HL-60/S4 treated with retinoic acid at 250 ng/mL for 4 days and 3 days (cell line): ENCODE results near the gene BBS9.
"Not testable (repeated sequence)": the region's sequence is repeated elsewhere in the genome, so short reads cannot be mapped to it uniquely, and the experiment has no call there.

Experiments
- in situ Hi-C: fragments of 300-500 bp; cut with MboI; formaldehyde crosslinking; loops from 2 replicates; pipeline ENCODE4 v1.7.0; 2022; ENCODE audit warnings: low sequenced_read_pairs

The BBS9 gene

GRCh38 chr7:33477719-33478480 is 348.5 kb downstream of the BBS9 start:
- in situ Hi-C loops: no loop called here

- in situ Hi-C loops: not testable (repeated sequence)
These were observed 355.1 kb downstream of the BBS9 start for GRCh38 chr7:33484476-33484875.

GRCh38 chr7:33485747-33486493 is 356.6 kb downstream of the BBS9 start:
- in situ Hi-C loops: no loop called here

- in situ Hi-C loops: no loop called here
These were observed 357.3 kb downstream of the BBS9 start for GRCh38 chr7:33486633-33487032.

GRCh38 chr7:33487998-33488682 is 358.8 kb downstream of the BBS9 start:
- in situ Hi-C loops: no loop called here

- in situ Hi-C loops: no loop called here
These were observed 365.1 kb downstream of the BBS9 start for GRCh38 chr7:33494474-33494873.

GRCh38 chr7:33495207-33495606 is 365.8 kb downstream of the BBS9 start:
- in situ Hi-C loops: no loop called here

- in situ Hi-C loops: no loop called here
These were observed 367.7 kb downstream of the BBS9 start for GRCh38 chr7:33497051-33497450.

- in situ Hi-C loops: no loop called here
These were observed 371.6 kb downstream of the BBS9 start for GRCh38 chr7:33500703-33501701.

- in situ Hi-C loops: no loop called here
These were observed 373.6 kb downstream of the BBS9 start for GRCh38 chr7:33503014-33503413.

GRCh38 chr7:33503736-33504135 is 374.4 kb downstream of the BBS9 start:
- in situ Hi-C loops: no loop called here

GRCh38 chr7:33504266-33504665 is 374.9 kb downstream of the BBS9 start:
- in situ Hi-C loops: no loop called here

GRCh38 chr7:33509206-33509605 is 379.8 kb downstream of the BBS9 start:
- in situ Hi-C loops: no loop called here

- in situ Hi-C loops: no loop called here
These were observed 382.4 kb downstream of the BBS9 start for GRCh38 chr7:33511778-33512177.

GRCh38 chr7:33516568-33516967 is 387.2 kb downstream of the BBS9 start:
- in situ Hi-C loops: no loop called here

- in situ Hi-C loops: no loop called here
These were observed 387.8 kb downstream of the BBS9 start for GRCh38 chr7:33517191-33517590.

GRCh38 chr7:33527008-33527407 is 397.6 kb downstream of the BBS9 start:
- in situ Hi-C loops: not testable (repeated sequence)

- in situ Hi-C loops: not testable (repeated sequence)
These were observed 398.2 kb downstream of the BBS9 start for GRCh38 chr7:33527613-33528012.

GRCh38 chr7:33529070-33529469 is 399.7 kb downstream of the BBS9 start:
- in situ Hi-C loops: no loop called here

- in situ Hi-C loops: no loop called here
These were observed 401.3 kb downstream of the BBS9 start for GRCh38 chr7:33530664-33531063.

- in situ Hi-C loops: no loop called here
These were observed 402.5 kb downstream of the BBS9 start for GRCh38 chr7:33531888-33532287.
